ENCODE results near the gene SLC35D3.
"Not testable (repeated sequence)": the region's sequence is repeated elsewhere in the genome, so short reads cannot be mapped to it uniquely, and the experiment has no call there.

SLC35D3 gene, protein sequence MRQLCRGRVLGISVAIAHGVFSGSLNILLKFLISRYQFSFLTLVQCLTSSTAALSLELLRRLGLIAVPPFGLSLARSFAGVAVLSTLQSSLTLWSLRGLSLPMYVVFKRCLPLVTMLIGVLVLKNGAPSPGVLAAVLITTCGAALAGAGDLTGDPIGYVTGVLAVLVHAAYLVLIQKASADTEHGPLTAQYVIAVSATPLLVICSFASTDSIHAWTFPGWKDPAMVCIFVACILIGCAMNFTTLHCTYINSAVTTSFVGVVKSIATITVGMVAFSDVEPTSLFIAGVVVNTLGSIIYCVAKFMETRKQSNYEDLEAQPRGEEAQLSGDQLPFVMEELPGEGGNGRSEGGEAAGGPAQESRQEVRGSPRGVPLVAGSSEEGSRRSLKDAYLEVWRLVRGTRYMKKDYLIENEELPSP

DNA sequence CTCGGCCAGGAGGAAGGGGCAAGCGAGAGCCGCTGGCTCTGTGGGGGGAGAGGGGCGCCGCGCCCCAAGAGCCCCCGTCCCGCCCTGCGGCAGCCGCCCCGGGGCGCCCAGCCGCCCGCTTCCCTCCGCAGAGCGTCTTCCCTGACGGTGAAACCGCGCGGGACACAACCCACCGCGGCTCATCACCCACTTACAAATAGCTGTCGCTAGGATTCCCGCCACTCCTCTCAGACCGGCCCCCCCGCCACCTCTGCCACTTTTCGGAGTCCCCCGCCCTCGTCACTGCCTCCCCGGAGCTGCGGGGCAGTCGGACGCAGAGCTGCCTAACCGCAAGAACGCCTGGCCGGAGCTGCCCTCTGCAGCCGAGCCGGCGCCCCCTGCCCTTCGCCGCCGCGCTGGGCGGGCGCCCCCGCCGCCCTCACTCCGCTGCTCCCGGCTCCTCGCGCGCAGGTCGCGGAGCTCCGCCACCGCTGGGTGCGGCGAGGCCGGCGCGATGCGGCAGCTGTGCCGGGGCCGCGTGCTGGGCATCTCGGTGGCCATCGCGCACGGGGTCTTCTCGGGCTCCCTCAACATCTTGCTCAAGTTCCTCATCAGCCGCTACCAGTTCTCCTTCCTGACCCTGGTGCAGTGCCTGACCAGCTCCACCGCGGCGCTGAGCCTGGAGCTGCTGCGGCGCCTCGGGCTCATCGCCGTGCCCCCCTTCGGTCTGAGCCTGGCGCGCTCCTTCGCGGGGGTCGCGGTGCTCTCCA is at the start of gene SLC35D3:
Gene SLC35D3 (plus strand): TSS at position 366 of the 749 bp plus-strand sequence. CDS start 128 bp downstream, at position 494.
- DNase-seq (ENCODE audit: low read depth in 2 of 2): no peak

GRCh38 chr6:136873748-136874147 is 48.4 kb upstream of the SLC35D3 start:
- no peak for DNase-seq (ENCODE audit: low read depth in 2 of 2)

- not testable (repeated sequence) for DNase-seq (ENCODE audit: low read depth in 2 of 2)
Observed at GRCh38 chr6:136876469-136876868, 45.6 kb upstream of the SLC35D3 start.

- no peak for DNase-seq (ENCODE audit: low read depth in 2 of 2)
Observed at GRCh38 chr6:136880748-136881460, 41.2 kb upstream of the SLC35D3 start.

GRCh38 chr6:136886091-136886490 is 36.0 kb upstream of the SLC35D3 start:
- DNase-seq (ENCODE audit: low read depth in 2 of 2): no peak

GRCh38 chr6:136887953-136888352 is 34.1 kb upstream of the SLC35D3 start:
- DNase-seq (ENCODE audit: low read depth in 2 of 2): no peak

DNA sequence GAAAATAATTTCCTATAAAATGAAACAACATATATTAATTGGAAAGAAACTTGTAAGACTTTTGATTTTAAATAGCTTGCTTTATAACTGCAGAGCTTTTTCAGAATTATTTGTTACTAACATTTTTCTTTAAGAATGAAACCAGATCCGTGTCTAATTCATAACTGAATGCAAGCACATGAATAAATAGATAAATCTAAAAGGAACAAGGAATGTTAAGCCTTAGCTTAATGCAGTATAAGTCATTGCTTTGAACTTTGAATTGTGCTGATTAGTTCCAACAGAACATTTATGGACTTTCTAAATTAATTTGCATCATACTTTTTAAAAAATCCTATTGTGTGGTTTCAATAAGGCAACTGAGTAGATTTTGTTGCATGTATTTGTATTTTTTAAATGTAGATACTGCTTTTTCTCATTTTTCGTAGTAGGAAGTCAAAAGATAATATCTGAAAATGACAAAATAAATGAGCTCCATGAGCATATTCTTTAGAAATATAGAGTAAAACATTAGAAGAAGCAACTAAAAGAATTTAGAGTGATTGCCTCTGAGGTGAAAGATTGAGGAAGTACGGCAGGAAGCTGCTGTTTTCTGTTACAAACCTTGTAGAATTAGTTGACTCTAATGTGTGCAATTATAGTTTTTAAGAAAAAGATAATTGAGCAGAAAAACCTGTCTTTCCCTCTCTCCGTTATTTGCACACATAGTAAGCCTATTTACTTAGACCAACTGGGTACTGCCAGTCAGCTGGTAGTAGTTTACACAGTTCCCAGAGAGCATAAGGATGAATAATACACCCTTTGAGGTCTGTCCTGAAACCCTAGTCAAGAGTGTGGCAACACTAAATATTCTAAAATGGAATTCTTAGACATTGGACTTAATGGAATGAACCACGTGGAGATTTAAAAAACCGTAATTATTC is 32.6 kb upstream of the SLC35D3 start:
- DNase-seq (ENCODE audit: low read depth in 2 of 2): no peak

DNA sequence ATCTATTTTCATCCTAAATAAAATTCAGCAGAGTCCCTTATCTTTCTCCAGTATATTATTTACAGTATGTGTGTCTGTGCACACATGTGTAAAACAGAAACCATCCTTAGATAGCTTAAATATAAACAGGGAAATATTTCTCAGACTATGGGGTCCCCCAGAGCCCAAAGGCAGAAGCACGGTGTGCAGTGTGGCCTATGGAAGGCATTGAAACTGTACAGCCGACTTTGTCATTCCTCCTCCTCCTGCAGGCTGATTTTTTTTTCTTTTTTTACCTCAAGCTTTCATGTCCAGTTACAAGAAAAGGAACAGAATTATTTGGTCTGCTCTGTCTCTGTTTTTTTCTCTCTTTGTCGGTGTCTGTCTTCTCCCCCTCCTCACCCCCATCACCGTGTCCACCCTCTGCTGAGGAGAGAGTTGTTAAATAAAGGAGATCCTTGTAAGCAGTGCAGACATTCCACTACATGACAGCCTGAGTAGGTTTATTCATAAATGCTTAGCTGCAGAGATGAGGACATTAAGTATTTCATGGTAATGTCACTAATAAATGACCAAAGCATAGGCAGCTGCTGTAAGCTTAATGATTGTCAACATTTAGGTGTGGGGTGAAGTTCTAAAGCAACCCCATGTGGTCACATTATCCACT is 31.8 kb upstream of the SLC35D3 start:
- no peak for DNase-seq (ENCODE audit: low read depth in 2 of 2)

DNA sequence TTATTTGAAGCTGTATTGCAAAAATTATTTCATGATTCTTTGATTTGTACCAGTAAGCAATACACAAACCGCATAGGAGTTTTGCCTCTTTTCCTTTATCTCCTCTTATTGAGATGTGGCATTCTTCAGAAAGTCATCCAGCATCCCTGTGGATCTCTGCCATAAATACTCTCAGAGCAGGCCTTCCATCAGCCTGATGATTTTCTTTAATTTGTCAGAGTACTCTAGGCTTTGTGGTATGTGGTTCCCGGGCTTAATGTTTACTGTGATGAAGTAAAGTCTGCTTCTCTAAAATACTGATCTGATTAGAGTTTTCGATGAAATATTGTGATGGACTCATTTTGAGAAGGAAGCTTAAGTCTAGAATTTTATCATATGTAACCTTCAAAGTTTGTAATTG is 31.1 kb upstream of the SLC35D3 start:
- no peak for DNase-seq (ENCODE audit: low read depth in 2 of 2)

- no peak for DNase-seq (ENCODE audit: low read depth in 2 of 2)
Observed at GRCh38 chr6:136893187-136893586, 28.9 kb upstream of the SLC35D3 start.

- no peak for DNase-seq (ENCODE audit: low read depth in 2 of 2)
Observed at GRCh38 chr6:136895901-136896300, 26.2 kb upstream of the SLC35D3 start.

GRCh38 chr6:136897071-136897470 is 25.0 kb upstream of the SLC35D3 start:
- no peak for DNase-seq (ENCODE audit: low read depth in 2 of 2)

DNA sequence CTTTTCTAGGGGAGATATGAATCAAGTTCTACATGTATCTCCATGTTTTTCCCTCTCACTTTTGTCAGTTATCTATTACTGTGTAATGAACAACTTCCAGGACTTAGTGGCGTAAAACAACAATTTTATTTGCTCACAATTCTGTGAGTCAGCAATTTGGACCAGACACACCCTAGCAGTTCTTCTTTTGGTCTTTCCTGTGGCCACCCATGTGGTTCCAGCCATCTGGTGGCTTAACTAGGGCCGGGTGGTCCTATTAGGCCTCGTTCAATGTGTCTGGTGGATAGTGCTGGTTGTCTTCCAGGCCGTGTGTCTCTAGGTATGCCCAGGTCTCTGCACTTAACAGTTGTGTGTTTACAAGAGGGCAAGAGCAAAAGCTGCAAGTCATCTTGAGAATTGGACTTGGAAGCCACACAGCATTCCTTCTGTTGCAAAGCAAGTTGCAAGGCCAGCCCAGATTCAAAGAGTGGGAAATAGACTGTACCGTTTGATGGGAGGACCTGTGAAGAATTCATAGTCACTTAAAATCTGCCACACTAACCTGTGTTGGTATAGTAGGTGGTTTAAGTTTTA is 20.8 kb upstream of the SLC35D3 start:
- no peak for DNase-seq (ENCODE audit: low read depth in 2 of 2)

DNA sequence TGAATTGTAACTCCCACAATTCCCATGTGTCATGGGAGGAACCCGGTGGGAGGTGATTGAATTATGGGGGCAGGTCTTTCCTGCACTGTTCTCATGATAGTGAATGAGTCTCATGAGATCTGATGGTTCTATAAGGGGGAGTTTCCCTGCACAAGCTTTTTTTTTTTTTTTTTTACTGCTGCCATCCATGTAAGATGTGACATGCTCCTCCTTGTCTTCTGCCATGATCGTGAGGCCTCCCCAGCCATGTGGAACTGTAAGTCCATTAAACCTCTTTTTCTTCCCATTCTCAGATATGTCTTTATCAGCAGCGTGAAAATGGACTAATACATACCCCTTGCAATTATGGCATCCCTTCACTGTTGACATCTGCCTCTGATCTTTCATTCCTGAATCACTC is 17.6 kb upstream of the SLC35D3 start:
- not testable (repeated sequence) for DNase-seq (ENCODE audit: low read depth in 2 of 2)

- DNase-seq (ENCODE audit: low read depth in 2 of 2): no peak
Observed at GRCh38 chr6:136914947-136915346, 7.2 kb upstream of the SLC35D3 start.

GRCh38 chr6:136918706-136919105 is 3.4 kb upstream of the SLC35D3 start:
- no peak for DNase-seq (ENCODE audit: low read depth in 2 of 2)

DNA sequence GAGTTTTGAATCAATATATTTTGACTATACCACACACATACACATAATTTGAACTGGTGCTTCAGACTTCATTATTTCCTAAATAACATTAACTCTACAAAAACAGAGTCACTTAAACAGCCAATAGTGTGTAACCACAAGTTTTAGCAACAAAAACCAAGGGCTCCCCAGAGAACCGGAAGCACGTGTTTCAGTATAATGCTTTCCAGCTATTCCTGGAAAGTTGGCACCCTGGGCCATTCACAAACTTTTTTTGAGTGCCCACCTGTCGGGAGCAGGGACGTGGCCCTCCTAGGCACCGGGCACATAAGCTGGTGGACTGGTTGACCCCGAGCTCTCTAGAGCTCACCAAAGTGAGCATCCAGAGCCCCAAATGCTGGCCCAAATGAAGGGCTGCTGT is 1.9 kb upstream of the SLC35D3 start:
- DNase-seq (ENCODE audit: low read depth in 2 of 2): no peak

DNA sequence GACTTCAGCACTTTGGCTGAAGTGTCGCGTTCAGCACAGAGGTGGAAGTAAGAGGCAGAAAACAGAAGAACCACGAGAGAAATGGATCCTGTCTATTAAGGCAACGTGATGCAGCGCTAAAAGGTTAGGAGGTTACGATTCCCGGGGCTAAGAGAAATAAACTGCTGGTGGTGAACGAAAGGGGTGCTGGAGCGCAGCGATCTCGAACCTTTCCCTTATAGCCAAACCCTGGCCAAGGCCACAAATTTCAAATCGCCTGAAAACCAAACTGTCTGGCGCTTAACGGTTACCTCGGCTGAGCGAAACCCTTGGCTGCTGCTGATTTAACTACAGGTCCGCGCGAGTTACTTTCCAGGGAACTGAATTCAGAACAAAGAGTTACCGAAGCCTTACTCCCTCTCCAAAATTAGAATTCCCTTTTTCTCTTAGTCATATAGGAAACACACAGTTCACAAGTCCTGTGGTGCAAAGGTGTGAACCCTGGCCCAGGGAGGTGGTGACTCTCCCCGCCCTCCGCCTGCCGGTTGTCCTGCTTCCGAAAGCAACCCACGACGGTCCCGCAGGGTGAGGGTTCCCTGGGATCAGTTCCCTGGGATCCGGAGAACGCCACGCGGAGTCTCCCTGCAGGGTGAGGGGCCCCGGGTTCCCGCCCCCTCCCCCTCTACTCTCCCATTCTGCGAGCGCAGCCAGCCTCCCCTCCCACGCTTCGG is 1.3 kb upstream of the SLC35D3 start:
- DNase-seq (ENCODE audit: low read depth in 2 of 2): no peak

GRCh38 chr6:136921381-136921935 is 643 bp upstream of the SLC35D3 start:
- DNase-seq (ENCODE audit: low read depth in 2 of 2): no peak

DNA sequence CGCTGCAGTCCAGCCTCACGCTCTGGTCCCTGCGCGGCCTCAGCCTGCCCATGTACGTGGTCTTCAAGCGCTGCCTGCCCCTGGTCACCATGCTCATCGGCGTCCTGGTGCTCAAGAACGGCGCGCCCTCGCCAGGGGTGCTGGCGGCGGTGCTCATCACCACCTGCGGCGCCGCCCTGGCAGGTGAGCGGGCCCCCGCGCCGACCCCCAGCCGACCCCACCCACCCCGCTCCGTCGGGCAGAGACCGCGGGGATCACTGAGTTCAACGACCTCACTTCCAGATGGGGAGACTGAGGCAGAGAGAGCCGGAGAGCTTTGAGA is 545 bp downstream of the SLC35D3 start:
- no peak for DNase-seq (ENCODE audit: low read depth in 2 of 2)
